Esophagus squamous epithelium (tissue), 4 donors: Measurements from ENCODE around the gene PHIP.

ENCODE experiments used
- CTCF ChIP-seq, 6 experiments: fragments of 450-650 bp in 4 of 6; fragments of 200-600 bp in 2 of 6; sonication (generic) in 2 of 6; IDR thresholded peaks; one replicate each; pipeline ENCODE4 v1.5.1; 2016 to 2019; ENCODE audit warnings: antibody characterized with exemption in 6 of 6, mild to moderate bottlenecking in 4 of 6, moderate library complexity in 4 of 6
- POLR2A ChIP-seq, 4 donors: fragments of 450-650 bp; IDR thresholded peaks; one replicate each; pipeline ENCODE4 v1.6.1; 2017; ENCODE audit warnings: antibody characterized with exemption in 4 of 4, mild to moderate bottlenecking in 4 of 4, moderate library complexity in 3 of 4

DNA sequence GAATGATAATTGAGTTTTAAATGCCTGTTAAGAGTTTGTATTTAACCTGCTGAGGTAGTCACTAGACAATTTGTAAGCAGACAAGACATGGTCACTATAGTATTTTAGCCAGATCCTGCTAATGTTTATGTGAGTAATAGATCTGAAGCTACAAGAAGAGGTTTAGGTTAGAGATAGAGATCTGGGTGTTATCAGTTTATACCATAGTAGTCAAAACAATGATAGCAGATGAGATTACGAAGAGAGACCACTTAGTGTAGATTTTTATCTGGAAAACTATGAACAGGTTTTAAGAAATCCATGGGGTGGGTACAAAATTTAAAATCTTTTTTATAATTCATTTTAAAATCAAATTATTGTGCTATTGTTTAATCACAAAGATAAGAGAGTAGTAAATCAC is 47.5 kb downstream of the PHIP start:
- TF ChIP-seq POLR2A (IDR thresholded peaks at IDR 0.05), result no peak
- no peak for TF ChIP-seq CTCF (IDR thresholded peaks at IDR 0.05)
